C4-2B (cell line): ENCODE measurements around the gene FBXL14.

Source experiments
- ZFX ChIP-seq: fragments of 450-650 bp; IDR thresholded peaks from 2 replicates; pipeline ENCODE4 v1.6.1; 2017
- TF ChIP-seq, protein P1 (sequence below): fragments of 450-650 bp; conservative IDR thresholded peaks from 2 replicates; pipeline ENCODE4 v1.5.1; 2017; ENCODE audit warnings: mild to moderate bottlenecking

DNA sequence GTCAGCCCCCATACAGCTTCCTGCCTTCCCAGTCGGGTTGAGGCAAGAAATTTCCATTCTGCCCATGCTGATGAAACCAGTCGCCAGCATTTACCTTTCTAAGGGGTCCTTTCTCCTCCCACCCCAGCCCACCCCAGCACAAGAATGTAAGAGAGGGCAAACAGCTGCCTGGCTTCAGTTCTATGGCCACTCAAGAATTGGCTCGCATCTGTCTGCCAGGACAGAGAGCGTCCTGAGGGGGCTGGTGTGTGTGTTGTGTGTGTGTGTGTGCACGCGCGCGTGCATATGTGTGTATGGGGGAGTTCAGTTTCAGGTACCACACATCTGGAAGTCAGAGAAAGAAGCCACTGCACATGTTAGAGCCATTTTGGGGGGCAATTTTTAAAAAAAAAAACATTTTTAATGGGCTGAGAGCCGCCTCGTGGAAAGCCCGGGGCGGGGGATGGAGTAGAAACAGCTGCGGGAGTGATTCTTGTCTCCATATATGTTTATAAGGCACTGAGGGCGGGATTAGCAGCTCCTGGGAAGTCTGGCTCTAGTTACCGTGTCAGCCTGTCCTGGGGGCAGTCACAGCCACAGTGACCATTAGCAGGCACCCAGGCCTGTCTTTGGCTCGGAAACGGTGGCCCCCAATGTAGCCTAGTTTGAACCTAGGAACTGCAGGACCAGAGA lies 34.4 kb upstream of the FBXL14 start, which contains the start of gene WNT5B:
- no peak for TF ChIP-seq ZFX
- TF ChIP-seq, protein P1, sequence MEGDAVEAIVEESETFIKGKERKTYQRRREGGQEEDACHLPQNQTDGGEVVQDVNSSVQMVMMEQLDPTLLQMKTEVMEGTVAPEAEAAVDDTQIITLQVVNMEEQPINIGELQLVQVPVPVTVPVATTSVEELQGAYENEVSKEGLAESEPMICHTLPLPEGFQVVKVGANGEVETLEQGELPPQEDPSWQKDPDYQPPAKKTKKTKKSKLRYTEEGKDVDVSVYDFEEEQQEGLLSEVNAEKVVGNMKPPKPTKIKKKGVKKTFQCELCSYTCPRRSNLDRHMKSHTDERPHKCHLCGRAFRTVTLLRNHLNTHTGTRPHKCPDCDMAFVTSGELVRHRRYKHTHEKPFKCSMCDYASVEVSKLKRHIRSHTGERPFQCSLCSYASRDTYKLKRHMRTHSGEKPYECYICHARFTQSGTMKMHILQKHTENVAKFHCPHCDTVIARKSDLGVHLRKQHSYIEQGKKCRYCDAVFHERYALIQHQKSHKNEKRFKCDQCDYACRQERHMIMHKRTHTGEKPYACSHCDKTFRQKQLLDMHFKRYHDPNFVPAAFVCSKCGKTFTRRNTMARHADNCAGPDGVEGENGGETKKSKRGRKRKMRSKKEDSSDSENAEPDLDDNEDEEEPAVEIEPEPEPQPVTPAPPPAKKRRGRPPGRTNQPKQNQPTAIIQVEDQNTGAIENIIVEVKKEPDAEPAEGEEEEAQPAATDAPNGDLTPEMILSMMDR = no peak
